HG03103 (cell line): ENCODE results near the gene TBRG1.

Experiments used
- ATAC-seq: cut with Tn5 transposase; IDR thresholded peaks from one replicate; pipeline ENCODE4 v1.9.1; 2021; ENCODE audit warnings: low read depth; ENCODE audit not compliant: unreplicated experiment

TBRG1 gene

GRCh38 chr11:124612045-124612444, 10.6 kb upstream of the TBRG1 start:
- ATAC-seq = no peak

DNA sequence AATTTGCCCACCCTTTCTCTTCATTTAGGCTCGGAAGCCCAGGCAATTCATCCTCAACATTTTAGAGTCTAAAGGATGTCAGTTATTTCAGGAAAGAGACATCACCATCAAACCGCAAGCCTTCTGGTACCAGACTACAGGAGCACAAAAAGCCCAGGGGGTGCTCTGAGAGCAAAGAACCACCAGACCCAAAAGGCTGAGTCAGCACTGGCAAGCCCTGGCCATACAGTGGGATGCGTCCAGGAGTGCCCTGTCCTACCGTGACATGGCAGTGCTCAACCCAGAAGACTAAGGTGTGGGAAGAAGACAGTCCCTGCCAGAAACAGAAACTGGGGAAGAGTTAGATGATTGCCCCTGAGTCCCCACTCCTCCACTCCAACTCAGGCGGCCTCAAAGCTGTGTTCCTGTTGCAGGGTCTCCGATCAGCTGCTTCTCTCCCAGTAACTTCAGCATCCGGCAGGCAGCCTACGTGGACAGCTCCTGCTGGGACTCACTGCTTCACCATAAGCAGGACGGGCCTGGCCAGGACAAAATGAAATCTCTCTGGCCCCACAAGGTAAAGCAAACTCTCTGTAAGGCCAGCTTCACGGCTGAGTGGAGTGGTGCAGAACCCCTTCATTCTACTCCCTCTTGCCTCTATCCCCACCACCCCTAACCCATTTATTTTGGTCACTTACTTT, 10.0 kb upstream of the TBRG1 start:
- ATAC-seq = no peak

GRCh38 chr11:124618863-124619262, 3.8 kb upstream of the TBRG1 start:
- no peak for ATAC-seq

GRCh38 chr11:124623861-124624525, 1.3 kb downstream of the TBRG1 start:
- no peak for ATAC-seq

DNA sequence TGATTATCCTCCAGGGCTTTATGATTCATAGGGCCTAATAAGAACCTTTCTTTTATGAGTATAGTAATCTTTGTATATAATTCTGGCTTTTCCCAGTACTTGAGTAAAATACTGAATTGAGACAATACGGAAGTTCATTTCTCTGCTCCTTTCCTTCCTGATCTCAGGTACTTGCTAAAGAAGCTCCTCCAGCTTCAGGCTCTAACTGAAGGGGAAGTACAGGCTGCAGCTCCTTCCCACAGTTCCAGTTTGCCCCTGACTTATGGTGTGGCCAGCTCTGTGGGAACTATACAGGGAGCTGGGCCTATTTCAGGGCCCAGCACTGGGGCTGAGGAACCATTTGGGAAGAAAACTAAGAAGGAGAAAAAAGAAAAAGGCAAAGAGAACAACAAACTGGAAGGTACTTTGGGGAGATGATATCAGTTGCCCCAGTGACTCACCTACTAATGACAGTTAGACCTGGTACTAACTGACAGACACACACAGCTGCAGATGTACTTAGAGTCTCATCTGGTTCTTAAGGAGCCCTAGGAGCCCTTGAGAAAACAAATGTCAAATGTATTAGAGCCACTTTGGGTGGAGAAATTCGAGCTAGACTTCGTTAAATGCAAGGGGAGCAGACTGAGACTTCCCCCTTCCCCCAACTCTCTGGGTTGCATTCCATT, 3.0 kb downstream of the TBRG1 start:
- no peak for ATAC-seq

DNA sequence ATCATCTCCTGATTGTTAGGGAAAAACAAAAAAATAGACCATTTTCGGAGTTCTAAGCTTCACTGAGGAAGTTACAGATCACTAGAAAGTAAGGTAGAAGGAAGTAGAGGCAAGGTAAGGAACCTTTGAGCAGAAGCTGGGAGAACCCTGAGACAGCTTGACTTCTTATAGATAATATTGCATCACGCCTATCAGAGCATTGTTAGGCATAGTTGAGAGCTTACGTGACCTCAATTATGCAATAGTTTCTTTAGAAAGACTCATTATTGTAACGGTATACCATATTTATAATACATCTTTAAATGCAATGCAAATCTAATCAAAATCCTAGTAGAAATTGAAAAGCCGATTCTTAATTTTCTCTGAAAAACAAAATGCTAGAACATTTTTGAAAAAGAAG, 4.9 kb downstream of the TBRG1 start:
- ATAC-seq = no peak

- no peak for ATAC-seq
Observed at GRCh38 chr11:124629961-124630360, 7.3 kb downstream of the TBRG1 start.

DNA sequence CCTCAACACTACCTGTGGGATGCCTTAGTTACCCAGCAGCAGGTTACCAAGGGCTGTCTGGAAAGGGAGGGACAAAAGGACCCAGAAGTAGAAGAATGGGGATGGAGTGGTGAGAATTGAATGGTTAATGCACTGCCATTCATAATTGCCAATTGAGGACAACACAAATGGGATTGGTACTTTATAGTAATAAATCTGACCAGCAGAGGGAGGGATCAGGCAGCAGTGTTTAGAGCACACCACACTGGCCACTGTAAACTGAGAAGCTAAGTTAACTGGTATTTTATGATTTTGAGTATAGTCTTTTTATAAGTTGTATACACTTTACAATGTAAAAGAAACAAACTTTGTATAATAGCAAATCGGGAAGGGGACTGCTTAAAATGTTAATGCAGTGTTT, 10.7 kb downstream of the TBRG1 start:
- no peak for ATAC-seq

- ATAC-seq = no peak
Observed at GRCh38 chr11:124635932-124636331, 13.3 kb downstream of the TBRG1 start.

GRCh38 chr11:124638500-124638899, 15.8 kb downstream of the TBRG1 start:
- no peak for ATAC-seq

DNA sequence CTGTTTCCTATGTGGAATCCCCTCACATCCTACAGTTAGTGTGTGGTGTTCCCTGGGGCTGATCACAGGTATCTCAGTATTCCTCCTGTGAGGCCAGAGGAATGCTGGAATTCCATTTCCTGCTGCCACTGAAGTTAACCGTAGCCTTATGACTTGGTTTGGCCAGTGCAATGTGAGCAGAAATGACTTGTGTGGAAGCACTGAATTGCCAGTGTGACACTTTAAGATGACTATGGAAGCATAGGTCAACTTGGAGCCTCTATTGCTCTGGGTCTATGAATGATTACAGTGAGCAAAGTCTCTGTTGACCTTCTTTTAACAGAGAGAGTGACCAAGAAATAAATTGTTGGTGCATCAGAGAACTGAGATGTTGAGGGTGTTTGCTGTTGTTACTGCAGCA, 16.5 kb downstream of the TBRG1 start:
- no peak for ATAC-seq

DNA sequence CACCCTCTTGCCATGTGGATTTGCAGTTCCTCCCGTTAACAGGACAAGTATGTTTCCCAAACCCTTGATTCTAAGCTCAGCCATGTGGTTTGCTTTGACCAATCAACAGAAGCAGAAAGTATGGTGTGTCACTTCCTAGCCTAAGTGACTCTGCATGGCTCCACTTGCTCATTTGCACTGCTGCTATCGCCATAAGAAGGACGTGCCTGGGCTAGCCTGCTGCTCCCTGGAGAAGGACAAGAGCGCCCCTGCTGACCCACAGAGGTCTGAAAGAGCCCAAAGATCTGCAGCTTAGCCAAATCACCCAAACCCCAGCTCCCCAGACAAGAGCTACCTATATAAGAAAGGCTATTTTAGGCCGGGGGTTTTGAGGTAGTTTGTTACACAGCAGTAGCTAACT, 18.0 kb downstream of the TBRG1 start:
- ATAC-seq = no peak

GRCh38 chr11:124642628-124643027, 20.0 kb downstream of the TBRG1 start:
- no peak for ATAC-seq

DNA sequence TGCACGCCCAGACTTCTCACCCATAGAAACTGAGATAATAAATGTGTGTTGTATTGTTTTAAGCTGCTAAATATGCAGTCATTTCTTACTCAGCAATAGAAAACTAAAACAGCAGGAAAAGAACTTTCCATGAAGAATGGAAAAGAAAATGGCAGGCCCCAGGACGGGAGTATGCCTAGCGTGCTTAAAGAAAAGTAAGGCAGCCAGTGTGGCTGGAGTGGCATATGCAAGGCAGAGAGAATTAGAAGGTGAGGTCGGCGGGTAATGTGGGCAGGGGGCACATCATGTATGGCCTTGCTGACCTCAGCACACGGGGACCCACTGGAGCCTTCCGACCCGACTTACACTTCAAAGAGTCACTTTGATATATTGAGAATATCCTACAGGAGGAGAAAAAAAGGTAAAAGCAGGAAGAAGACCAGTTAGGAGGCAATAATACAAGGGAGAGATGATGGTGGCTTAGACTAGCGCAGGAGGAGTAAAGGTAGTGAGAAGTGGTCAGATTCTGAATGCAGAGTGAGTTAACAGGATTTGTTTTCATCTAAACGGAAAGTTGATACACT, 20.5 kb downstream of the TBRG1 start:
- no peak for ATAC-seq

- ATAC-seq = no peak
Observed at GRCh38 chr11:124643605-124644425, 21.2 kb downstream of the TBRG1 start.

GRCh38 chr11:124644426-124645280, 22.0 kb downstream of the TBRG1 start:
- ATAC-seq = no peak

DNA sequence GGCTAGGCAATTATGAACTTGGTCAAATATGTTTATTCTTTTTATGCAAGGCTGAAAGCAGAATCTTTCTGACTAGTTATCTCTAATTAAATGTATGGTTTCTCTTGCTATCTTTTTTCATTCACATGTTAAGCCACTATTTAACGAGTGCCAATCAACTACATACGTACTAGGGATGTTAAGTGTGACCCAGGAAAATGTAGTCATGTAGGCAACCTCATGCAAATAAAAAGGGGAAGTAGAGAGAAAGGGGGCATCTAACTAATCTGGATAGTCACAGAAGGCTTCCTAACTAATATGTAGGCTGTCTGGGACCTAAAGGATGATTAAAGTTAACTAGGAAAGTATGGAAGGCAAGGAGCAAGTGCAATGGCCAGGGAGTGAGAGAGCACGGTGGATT, 23.5 kb downstream of the TBRG1 start:
- peak; percentile 58 for ATAC-seq

DNA sequence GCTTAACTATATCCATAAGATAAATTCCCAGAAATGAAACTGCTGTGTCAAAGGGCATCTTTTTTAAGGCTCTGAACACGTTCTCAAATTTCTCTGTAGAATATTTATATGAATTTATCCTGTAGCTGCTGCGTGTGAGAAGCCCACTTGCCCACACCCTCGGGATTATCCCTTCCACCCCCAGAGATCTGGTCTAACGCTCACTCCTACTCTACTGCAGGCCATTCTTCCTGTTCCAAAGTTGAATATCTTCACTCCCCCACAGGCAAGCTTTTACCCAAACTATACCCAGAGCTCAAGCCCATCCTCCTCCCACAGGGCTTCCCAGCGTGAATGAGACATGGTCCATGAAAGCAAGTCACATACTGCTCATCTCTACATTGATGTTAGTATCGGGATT, 25.9 kb downstream of the TBRG1 start:
- ATAC-seq = no peak

DNA sequence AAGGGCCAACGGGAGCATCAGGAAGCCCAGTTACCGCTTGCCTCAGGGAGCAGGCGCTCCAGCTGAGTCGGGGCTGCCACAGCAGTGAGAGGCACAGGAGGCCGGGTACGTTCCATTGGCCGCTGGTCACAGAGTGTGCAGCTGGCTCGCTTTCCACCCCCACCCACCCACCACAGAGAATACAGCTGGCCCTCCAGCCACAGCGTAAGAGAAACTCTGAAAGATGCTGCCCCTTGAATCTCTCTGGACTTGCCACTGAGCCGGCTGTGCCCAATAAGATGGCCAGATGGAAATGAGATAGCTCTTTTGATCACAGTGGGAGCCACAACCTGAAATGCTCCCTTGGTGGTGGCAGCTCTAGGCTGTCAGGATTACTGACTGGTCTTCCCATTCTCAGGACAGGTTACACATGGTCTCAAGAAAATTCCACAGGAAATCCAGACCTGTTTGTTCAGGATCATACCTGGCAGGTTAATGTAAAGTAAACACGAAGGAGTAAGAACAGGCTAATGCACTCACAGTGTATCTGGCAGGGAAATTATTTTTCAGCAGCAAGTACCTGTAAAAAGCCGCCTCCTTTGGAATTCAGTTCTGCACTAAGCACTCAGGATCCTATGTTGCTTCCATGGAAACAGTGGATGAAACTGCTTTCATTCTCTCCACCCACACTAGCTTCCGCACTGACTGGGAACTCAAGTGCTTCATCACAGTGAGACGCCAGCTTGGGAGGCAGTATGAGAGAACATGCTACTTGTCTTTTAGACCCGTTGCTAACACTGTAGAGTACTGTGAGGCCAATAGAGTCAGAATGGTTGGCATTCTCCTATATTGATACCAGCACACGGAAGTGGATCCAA, 34.3 kb downstream of the TBRG1 start:
- no peak for ATAC-seq
